Measurements from ENCODE around the gene HEYL. TPM values are rescaled to one million over a fixed set of nuclear protein-coding genes. Genes with fewer than 3 reads are reported as not detected.

Gene HEYL
- total RNA-seq, 2 donors from 2014 or later = 2.6 to 51.9 TPM

- Histone ChIP-seq H3K36me3 (peaks cover 6 to 7% of the 10 kb centered on the region in 2 donors), H3K27ac (peak overlapping the region; percentile 71 to 78), H3K4me1 (replicated peaks) (peaks cover 16% of the 10 kb centered on the region), H3K9me3 (no peaks in the 10 kb centered on the region), H3K27me3 (replicated peaks; ENCODE audit: insufficient read depth) (no peaks in the 10 kb centered on the region), H3K4me3 (peak overlapping the region; percentile 64 to 78)
- DNase-seq (ENCODE audit: low spot score) = peak; percentile 40
- TF ChIP-seq POLR2AphosphoS5 (IDR thresholded peaks at IDR 0.05) = no peak
- no peak for TF ChIP-seq CTCF (IDR thresholded peaks at IDR 0.05)
- no peak for TF ChIP-seq POLR2A (IDR thresholded peaks at IDR 0.05)
- intact Hi-C loops (cut with DNase I) = no loop called here
- 1% methylated on average over 48 of the region's 48 CpGs for WGBS
These were observed 64.0 kb downstream of the HEYL start for GRCh38 chr1:39575191-39576015.

GRCh38 chr1:39574646-39575045 is 64.8 kb downstream of the HEYL start:
- H3K27me3 ChIP-seq (replicated peaks; ENCODE audit: insufficient read depth) = no peaks in the 10 kb centered on the region
- DNase-seq (ENCODE audit: low spot score) = peak; percentile 22

More at GRCh38 chr1:39574646-39575045, 64.8 kb downstream of the HEYL start:
- 33% methylated on average over 4 of the region's 5 CpGs for WGBS
- peaks cover 11 to 14% of the 10 kb centered on the region in 2 donors for H3K36me3 ChIP-seq
- peak overlapping the region in 1 of 2 donors; percentile 78 for H3K27ac ChIP-seq
- no peak for TF ChIP-seq POLR2AphosphoS5 (IDR thresholded peaks at IDR 0.05)
- no peak for TF ChIP-seq POLR2A (IDR thresholded peaks at IDR 0.05)
- TF ChIP-seq CTCF (IDR thresholded peaks at IDR 0.05) = no peak
- H3K4me3 ChIP-seq = peak overlapping the region in 1 of 2 donors; percentile 78
- intact Hi-C loops (cut with DNase I) = no loop called here
- H3K9me3 ChIP-seq = no peaks in the 10 kb centered on the region
- H3K4me1 ChIP-seq (replicated peaks) = peaks cover 16% of the 10 kb centered on the region

Other genes starting within 250 kb of the HEYL start
- 1 to 10 TPM; 5.4 to 9.4 TPM for gene BMP8A, start 148.0 kb downstream of the HEYL start, total RNA-seq
- gene PABPC4, start 62.9 kb downstream of the HEYL start, total RNA-seq = 100 to 1,000 TPM in 1 of 2 donors, 10 to 100 TPM in 1; 71.4 to 345 TPM
- gene NT5C1A, start 32.5 kb upstream of the HEYL start, total RNA-seq = under 1 TPM in 1 of 2 donors, not detected in 1; 0.91 TPM
- gene HPCAL4, start 51.8 kb upstream of the HEYL start, total RNA-seq = 1 to 10 TPM in 1 of 2 donors, not detected in 1; 4.9 TPM
- gene PPIE, start 99.2 kb upstream of the HEYL start, total RNA-seq = 10 to 100 TPM; 57.2 to 60.2 TPM
- 1 to 10 TPM; 1.0 to 4.9 TPM for gene OXCT2, start 131.7 kb upstream of the HEYL start, total RNA-seq
- 1 to 10 TPM in 1 of 2 donors, under 1 TPM in 1; 0.77 to 4.7 TPM for gene BMP8B, start 149.2 kb upstream of the HEYL start, total RNA-seq
- 10 to 100 TPM; 23.2 to 35.5 TPM for gene TRIT1, start 243.9 kb upstream of the HEYL start, total RNA-seq